Breast epithelium (tissue), 3 donors: ENCODE results near the gene KCNIP1.
"Not testable (repeated sequence)": the region's sequence is repeated elsewhere in the genome, so short reads cannot be mapped to it uniquely, and the experiment has no call there.

ENCODE experiments used
- CTCF ChIP-seq, 3 donors: fragments of 450-650 bp; IDR thresholded peaks; one replicate each; pipeline ENCODE4 v1.5.1; 2016 to 2017; ENCODE audit warnings: antibody characterized with exemption in 3 of 3, mild to moderate bottlenecking in 3 of 3, moderate library complexity in 3 of 3
- POLR2A ChIP-seq: fragments of 450-650 bp; IDR thresholded peaks from one replicate; pipeline ENCODE4 v1.6.1; 2016; ENCODE audit warnings: antibody characterized with exemption, mild to moderate bottlenecking, moderate library complexity

GRCh38 chr5:170762298-170762697 lies 258.5 kb downstream of the KCNIP1 start:
- not testable (repeated sequence) for TF ChIP-seq POLR2A; CTCF (IDR thresholded peaks at IDR 0.05)
